SU-DHL-6 (cell line): ENCODE results near the gene TMEM120B.

ENCODE experiments used
- EZH2phosphoT487 ChIP-seq: fragments of 200-600 bp; sonication (generic), shearing (Covaris generic); conservative IDR thresholded peaks from 2 replicates; pipeline ENCODE4 v1.6.1; 2018; ENCODE audit warnings: mild to moderate bottlenecking, antibody characterized with exemption, low read length, moderate library complexity, mixed read lengths
- TF ChIP-seq, protein P1 (sequence below): fragments of 200-600 bp; sonication (generic); IDR thresholded peaks from one replicate; pipeline ENCODE4 v1.5.1; 2017; ENCODE audit warnings: antibody characterized with exemption, mild to moderate bottlenecking, low read length, moderate library complexity; ENCODE audit not compliant: insufficient read depth, poor library complexity, severe bottlenecking

GRCh38 chr12:121725423-121725822, 12.9 kb downstream of the TMEM120B start:
- TF ChIP-seq, protein P1, sequence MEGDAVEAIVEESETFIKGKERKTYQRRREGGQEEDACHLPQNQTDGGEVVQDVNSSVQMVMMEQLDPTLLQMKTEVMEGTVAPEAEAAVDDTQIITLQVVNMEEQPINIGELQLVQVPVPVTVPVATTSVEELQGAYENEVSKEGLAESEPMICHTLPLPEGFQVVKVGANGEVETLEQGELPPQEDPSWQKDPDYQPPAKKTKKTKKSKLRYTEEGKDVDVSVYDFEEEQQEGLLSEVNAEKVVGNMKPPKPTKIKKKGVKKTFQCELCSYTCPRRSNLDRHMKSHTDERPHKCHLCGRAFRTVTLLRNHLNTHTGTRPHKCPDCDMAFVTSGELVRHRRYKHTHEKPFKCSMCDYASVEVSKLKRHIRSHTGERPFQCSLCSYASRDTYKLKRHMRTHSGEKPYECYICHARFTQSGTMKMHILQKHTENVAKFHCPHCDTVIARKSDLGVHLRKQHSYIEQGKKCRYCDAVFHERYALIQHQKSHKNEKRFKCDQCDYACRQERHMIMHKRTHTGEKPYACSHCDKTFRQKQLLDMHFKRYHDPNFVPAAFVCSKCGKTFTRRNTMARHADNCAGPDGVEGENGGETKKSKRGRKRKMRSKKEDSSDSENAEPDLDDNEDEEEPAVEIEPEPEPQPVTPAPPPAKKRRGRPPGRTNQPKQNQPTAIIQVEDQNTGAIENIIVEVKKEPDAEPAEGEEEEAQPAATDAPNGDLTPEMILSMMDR: no peak
- no peak for TF ChIP-seq EZH2phosphoT487
